ENCODE data around the gene BICDL2. TPM values are rescaled to one million over a fixed set of nuclear protein-coding genes. Genes with fewer than 3 reads are reported as not detected.

BICDL2 gene
- total and polyA plus RNA-seq, 2 of the 8 experiments (the other 6 are each of a cell fraction or from before 2014, with no cell fraction given) = 7.3 to 15.9 TPM

DNA sequence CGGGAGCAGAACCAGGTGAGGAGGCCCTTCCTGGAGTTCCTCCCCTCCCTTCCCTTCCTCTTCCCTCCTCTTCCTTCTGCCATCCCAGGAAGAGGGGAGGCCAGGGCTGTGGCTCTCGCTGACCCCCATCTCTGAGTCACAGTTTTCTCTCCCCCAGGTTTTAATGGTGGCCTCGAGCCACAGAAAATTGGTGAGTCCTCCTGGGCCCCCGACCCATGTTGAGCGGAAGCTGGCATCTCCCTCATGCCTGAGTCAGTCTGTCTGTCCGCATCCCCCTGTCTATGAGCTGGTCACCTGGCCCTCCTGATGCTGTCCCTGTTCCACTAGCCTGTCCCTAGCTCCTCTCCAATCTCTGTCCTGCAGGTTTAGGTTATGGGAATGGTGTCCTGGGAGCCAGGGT lies 36.8 kb downstream of the BICDL2 start (continued):
- no peak for TF ChIP-seq SUZ12 (IDR thresholded peaks at IDR 0.05; ENCODE audit: low read length)
- no peak for TF ChIP-seq HDAC6 (IDR thresholded peaks at IDR 0.05; ENCODE audit: low read depth, low read length)
- no peak for TF ChIP-seq CBX8 (IDR thresholded peaks at IDR 0.05; ENCODE audit: borderline replicate concordance, low read depth, low read length)
- no peak for TF ChIP-seq RAD21 (IDR thresholded peaks at IDR 0.05 in 1 of 2, conservative IDR thresholded peaks at IDR 0.05 in 1 of 2; ENCODE audit: low read depth in 2 of 2, low read length in 2 of 2)
- TF ChIP-seq POLR2AphosphoS5 (IDR thresholded peaks at IDR 0.05; ENCODE audit: low read depth, low read length) = no peak
- TF ChIP-seq KDM5A (IDR thresholded peaks at IDR 0.05; ENCODE audit: low read length) = no peak

All from H1 (cell line).